Testis (tissue), 3 donors: Measurements from ENCODE around the gene EHD2. TPM values are rescaled to one million over a fixed set of nuclear protein-coding genes. Genes with fewer than 3 reads are reported as not detected.
"Not testable (repeated sequence)": the region's sequence is repeated elsewhere in the genome, so short reads cannot be mapped to it uniquely, and the experiment has no call there.

ENCODE experiments used
- DNase-seq: peaks from one replicate; pipeline ENCODE4 v3.0.0-alpha.2; 2019
- H3K27ac ChIP-seq, 2 donors: fragments of 200-600 bp; sonication (generic); one replicate each; pipeline ENCODE4 v1.5.1; 2019
- H3K27me3 ChIP-seq: fragments of 200-600 bp; sonication (generic); one replicate; pipeline ENCODE4 v1.5.1; 2019
- H3K36me3 ChIP-seq: fragments of 200-600 bp; sonication (generic); one replicate; pipeline ENCODE4 v1.5.1; 2017; ENCODE audit warnings: low read depth; ENCODE audit errors: missing control alignments
- H3K4me1 ChIP-seq: fragments of 200-600 bp; sonication (generic); one replicate; pipeline ENCODE4 v1.5.1; 2019
- H3K4me3 ChIP-seq, 2 donors: fragments of 200-600 bp; sonication (generic); one replicate each; pipeline ENCODE4 v1.5.1; 2017 to 2019
- H3K9me3 ChIP-seq: fragments of 200-600 bp; sonication (generic); one replicate; pipeline ENCODE4 v1.5.1; 2017
- POLR2A ChIP-seq: fragments of 450-650 bp; IDR thresholded peaks from one replicate; pipeline ENCODE4 v1.6.1; 2017; ENCODE audit warnings: antibody characterized with exemption, mild to moderate bottlenecking, moderate library complexity
- WGBS, 2 donors: methylation state at CpG; one replicate each; pipeline ENCODE4 v1.1.5; 2018; 5-methylcytosine and 5-hydroxymethylcytosine counted together
- intact Hi-C: fragments of 100-400 bp; cut with DNase I; formaldehyde crosslinking; loops from one replicate; pipeline ENCODE4 v1.15.1; 2023; ENCODE audit warnings: low total_unique reads
- polyA plus RNA-seq: library from polyadenylated mRNA; stranded (reverse); fragments of 350-450 nt; fragmentation: Illumina TruSeq; extraction: RNeasy Lipid Tissue Mini Kit (QIAGEN cat#74804); gene quantifications from one replicate; pipeline ENCODE4 v1.2.3, GENCODE V29; 2014; ENCODE audit warnings: low read depth, low replicate concordance; ENCODE audit not compliant: insufficient read depth
- small RNA-seq, 2 donors: library from RNA; depleted of rRNA; stranded (forward); fragments of <200 nt; gene quantifications; one replicate each; pipeline ENCODE3, GENCODE V24; 2016
- total RNA-seq, 2 donors: library from RNA; depleted of rRNA; stranded (reverse); fragments of >200 nt; gene quantifications; one replicate each; pipeline ENCODE4 v1.2.3, GENCODE V29; 2016
- TF ChIP-seq, protein P1 (sequence below), 3 experiments: fragments of 450-650 bp in 2 of 3; fragments of 200-600 bp in 1 of 3; sonication (generic) in 1 of 3; IDR thresholded peaks; one replicate each; pipeline ENCODE4 v1.5.1; 2016 to 2019; ENCODE audit warnings: antibody characterized with exemption in 3 of 3, mild to moderate bottlenecking in 2 of 3, moderate library complexity in 1 of 3

The EHD2 gene
- total and polyA plus RNA-seq, 3 donors from 2014 or later: 26.8 to 37.0 (median 33.9) TPM

DNA sequence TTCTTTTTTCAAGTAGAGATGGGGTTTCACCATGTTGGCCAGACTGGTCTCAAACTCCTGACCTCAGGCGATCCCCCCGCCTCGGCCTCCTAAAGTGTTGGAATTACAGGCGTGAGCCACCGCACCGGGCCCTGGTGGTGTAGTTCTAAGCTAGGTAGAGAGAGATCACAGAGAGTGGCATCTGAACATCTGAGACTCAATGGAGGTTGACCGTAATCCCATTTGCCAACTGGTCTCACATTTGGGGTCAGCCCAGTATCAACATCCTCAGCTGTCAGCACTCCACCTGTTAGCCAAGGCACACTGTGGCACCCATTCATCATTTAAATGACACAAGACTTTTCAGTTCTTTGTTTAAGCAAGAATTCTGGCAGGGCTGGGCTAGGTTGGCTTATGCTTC, 73.3 kb downstream of the EHD2 start:
- TF ChIP-seq, protein P1, sequence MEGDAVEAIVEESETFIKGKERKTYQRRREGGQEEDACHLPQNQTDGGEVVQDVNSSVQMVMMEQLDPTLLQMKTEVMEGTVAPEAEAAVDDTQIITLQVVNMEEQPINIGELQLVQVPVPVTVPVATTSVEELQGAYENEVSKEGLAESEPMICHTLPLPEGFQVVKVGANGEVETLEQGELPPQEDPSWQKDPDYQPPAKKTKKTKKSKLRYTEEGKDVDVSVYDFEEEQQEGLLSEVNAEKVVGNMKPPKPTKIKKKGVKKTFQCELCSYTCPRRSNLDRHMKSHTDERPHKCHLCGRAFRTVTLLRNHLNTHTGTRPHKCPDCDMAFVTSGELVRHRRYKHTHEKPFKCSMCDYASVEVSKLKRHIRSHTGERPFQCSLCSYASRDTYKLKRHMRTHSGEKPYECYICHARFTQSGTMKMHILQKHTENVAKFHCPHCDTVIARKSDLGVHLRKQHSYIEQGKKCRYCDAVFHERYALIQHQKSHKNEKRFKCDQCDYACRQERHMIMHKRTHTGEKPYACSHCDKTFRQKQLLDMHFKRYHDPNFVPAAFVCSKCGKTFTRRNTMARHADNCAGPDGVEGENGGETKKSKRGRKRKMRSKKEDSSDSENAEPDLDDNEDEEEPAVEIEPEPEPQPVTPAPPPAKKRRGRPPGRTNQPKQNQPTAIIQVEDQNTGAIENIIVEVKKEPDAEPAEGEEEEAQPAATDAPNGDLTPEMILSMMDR (IDR thresholded peaks at IDR 0.05): no peak
- no peak for TF ChIP-seq POLR2A
- H3K4me3 ChIP-seq: no peak overlapping the region
- no peaks in the 10 kb centered on the region for H3K27me3 ChIP-seq
- intact Hi-C loops: loop anchor here (10.0 kb wide), 1 partner anchor 72 kb away; the partner anchor contains the start of gene EHD2
- WGBS, 2 donors: 93 to 97% methylated on average over 5 to 7 of the region's 7 CpGs
- H3K9me3 ChIP-seq: no peaks in the 10 kb centered on the region
- DNase-seq: no peak
- H3K4me1 ChIP-seq: no peaks in the 10 kb centered on the region
- H3K27ac ChIP-seq: no peak overlapping the region
- H3K36me3 ChIP-seq: no peaks in the 10 kb centered on the region

DNA sequence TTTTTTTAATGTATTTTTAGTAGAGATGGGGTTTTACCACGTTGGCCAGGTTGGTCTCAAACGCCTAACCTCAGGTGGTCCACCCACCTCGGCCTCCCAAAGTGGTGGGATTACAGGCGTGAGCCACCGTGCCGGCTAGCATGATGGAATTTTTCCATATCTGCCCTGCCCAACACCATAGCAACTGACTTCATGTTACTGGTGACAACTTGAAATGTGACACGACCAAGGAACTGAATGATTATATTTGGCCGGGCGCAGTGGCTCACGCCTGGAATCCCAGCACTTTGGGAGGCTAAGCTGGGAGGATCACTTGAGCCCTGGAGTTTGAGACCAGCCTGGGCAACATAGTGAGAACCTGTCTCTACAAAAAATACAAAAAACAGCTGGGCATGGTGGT, 74.1 kb downstream of the EHD2 start:
- H3K27ac ChIP-seq, H3K27me3 ChIP-seq, H3K36me3 ChIP-seq, H3K4me1 ChIP-seq, H3K4me3 ChIP-seq, DNase-seq, H3K9me3 ChIP-seq: not testable (repeated sequence)
- WGBS, 2 donors: 80 to 86% methylated on average over 10 of the region's 10 CpGs
- intact Hi-C loops: loop anchor here (10.0 kb wide), 1 partner anchor 73 kb away; the partner anchor contains the start of gene EHD2

DNA sequence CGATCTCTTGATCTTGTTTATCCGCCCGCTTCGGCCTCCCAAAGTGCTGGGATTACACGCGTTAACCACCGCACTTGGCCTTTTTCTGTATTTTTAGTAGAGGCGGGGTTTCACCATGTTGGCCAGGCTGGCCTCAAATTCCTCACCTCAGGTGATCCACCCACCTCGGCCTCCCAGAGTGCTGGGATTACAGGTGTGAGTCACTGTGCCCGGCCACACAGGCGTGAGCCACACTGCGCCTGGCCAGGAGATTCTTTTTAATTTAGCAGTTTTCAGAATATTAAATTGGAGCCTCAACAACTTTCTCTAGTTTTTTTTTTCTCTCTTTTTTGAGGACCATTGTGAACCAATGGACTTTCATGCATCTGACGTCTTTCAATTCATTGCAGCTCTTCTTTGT, 76.6 kb downstream of the EHD2 start:
- intact Hi-C loops: loop anchor here (10.0 kb wide), 1 partner anchor 75 kb away; the partner anchor contains the start of gene EHD2
- H3K27me3 ChIP-seq, DNase-seq, H3K36me3 ChIP-seq, H3K27ac ChIP-seq, H3K9me3 ChIP-seq, H3K4me1 ChIP-seq: not testable (repeated sequence)
- H3K4me3 ChIP-seq: peak overlapping the region in 1 of 2 donors; percentile 15
- 61 to 79% methylated on average over 13 of the region's 13 CpGs for WGBS, 2 donors

DNA sequence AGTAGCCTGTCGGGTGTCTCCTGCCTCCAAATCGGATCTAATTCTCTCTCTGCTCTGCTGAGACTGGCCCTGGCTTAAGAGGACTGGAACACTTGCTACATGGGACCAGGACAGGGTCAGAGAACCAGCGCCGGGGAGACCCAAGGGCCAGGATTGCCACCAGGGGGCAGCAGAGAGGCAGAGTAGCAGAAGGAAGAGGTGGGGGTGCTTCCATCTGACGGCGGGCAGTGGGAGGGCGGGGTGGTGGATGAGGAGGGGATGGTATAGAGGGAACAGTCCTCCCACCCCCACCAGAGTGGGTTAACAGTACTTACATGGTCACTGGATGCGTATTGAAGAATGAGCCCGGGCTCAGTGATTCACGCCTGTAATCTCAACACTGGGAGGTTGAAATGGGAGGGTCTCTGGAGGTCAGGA, 77.2 kb downstream of the EHD2 start:
- Histone ChIP-seq H3K4me3 (no peak overlapping the region), H3K36me3 (no peaks in the 10 kb centered on the region), H3K9me3 (no peaks in the 10 kb centered on the region), H3K4me1 (no peaks in the 10 kb centered on the region), H3K27me3 (no peaks in the 10 kb centered on the region), H3K27ac (no peak overlapping the region)
- 10 to 12% methylated on average over 9 to 10 of the region's 10 CpGs for WGBS, 2 donors
- TF ChIP-seq POLR2A: no peak
- TF ChIP-seq, protein P1 (IDR thresholded peaks at IDR 0.05): peak; percentile 48 to 96 (median 71)
- intact Hi-C loops: no loop called here
- peak; percentile 93 for DNase-seq

DNA sequence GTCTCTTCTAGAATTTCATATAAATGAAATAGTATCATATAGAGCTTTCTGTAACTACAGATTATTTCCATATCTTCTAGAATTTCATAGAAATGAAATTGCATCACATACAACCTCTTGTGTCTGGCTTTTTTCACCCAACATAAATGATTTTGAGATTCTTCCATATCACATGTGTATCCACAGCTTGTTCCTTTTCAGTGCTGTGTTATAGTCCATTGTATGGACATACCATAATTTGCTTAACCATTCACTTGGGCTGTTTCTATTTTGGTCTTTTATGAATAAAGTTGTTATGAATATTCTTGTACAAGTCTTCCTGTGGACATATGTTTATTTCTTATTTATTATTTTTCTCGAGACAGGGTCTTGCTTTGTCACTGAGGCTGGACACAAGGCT, 79.4 kb downstream of the EHD2 start:
- intact Hi-C loops: no loop called here
- Histone ChIP-seq H3K36me3 (no peaks in the 10 kb centered on the region), H3K9me3 (no peaks in the 10 kb centered on the region), H3K4me1 (no peaks in the 10 kb centered on the region), H3K4me3 (no peak overlapping the region), H3K27me3 (no peaks in the 10 kb centered on the region), H3K27ac (no peak overlapping the region)
- DNase-seq: no peak
- WGBS, 2 donors: 85 to 95% methylated on average over 1 of the region's 1 CpG
- no peak for TF ChIP-seq POLR2A
- TF ChIP-seq, protein P1 (IDR thresholded peaks at IDR 0.05): no peak

Small RNA genes within 50 kb of the gene (small RNA-seq; reads per million reads assigned to genes)
- 0 reads per million in 2 donors for gene SNORD23

Other genes starting within 250 kb of the EHD2 start
- 10 to 100 TPM in 1 of 2 donors, 1 to 10 TPM in 1; 5.0 to 12.9 TPM for gene SLC8A2, start 241.5 kb upstream of the EHD2 start, total RNA-seq
- gene SLC8A2, start 241.5 kb upstream of the EHD2 start, polyA plus RNA-seq: 4.2 TPM
- gene KPTN, start 229.2 kb upstream of the EHD2 start, total RNA-seq: 10 to 100 TPM; 12.9 to 30.0 TPM
- 13.5 TPM for gene KPTN, start 229.2 kb upstream of the EHD2 start, polyA plus RNA-seq
- gene NAPA, start 198.4 kb upstream of the EHD2 start, total RNA-seq: 100 to 1,000 TPM; 227 to 257 TPM
- gene NAPA, start 198.4 kb upstream of the EHD2 start, polyA plus RNA-seq: 194 TPM
- gene ZNF541, start 140.3 kb upstream of the EHD2 start, total RNA-seq: 10 to 100 TPM; 30.4 to 51.5 TPM
- 42.0 TPM for gene ZNF541, start 140.3 kb upstream of the EHD2 start, polyA plus RNA-seq
- gene BICRA, start 104.3 kb upstream of the EHD2 start, total RNA-seq: 10 to 100 TPM; 13.5 to 19.2 TPM
- 9.2 TPM for gene BICRA, start 104.3 kb upstream of the EHD2 start, polyA plus RNA-seq
- gene NOP53, start 32.1 kb downstream of the EHD2 start, total RNA-seq: 100 to 1,000 TPM; 166 to 325 TPM
- gene NOP53, start 32.1 kb downstream of the EHD2 start, polyA plus RNA-seq: 309 TPM
- gene SELENOW, start 65.3 kb downstream of the EHD2 start, total RNA-seq: 100 to 1,000 TPM; 170 to 194 TPM
- 197 TPM for gene SELENOW, start 65.3 kb downstream of the EHD2 start, polyA plus RNA-seq
- gene TPRX1, start 91.1 kb downstream of the EHD2 start, total RNA-seq: under 1 TPM; 0.55 to 0.62 TPM
- 1.2 TPM for gene TPRX1, start 91.1 kb downstream of the EHD2 start, polyA plus RNA-seq
- gene CRX, start 108.5 kb downstream of the EHD2 start, total RNA-seq: under 1 TPM; 0.12 to 0.55 TPM
- gene CRX, start 108.5 kb downstream of the EHD2 start, polyA plus RNA-seq: not detected
- gene TPRX2, start 145.8 kb downstream of the EHD2 start, total RNA-seq: under 1 TPM; 0.37 to 0.63 TPM
- 0.53 TPM for gene TPRX2, start 145.8 kb downstream of the EHD2 start, polyA plus RNA-seq
- gene SULT2A1, start 172.9 kb downstream of the EHD2 start, total RNA-seq: 1 to 10 TPM in 1 of 2 donors, under 1 TPM in 1; 0.24 to 1.2 TPM
- gene SULT2A1, start 172.9 kb downstream of the EHD2 start, polyA plus RNA-seq: 2.3 TPM